ENCODE results near the gene CAMKK1.

CAMKK1 gene

DNA sequence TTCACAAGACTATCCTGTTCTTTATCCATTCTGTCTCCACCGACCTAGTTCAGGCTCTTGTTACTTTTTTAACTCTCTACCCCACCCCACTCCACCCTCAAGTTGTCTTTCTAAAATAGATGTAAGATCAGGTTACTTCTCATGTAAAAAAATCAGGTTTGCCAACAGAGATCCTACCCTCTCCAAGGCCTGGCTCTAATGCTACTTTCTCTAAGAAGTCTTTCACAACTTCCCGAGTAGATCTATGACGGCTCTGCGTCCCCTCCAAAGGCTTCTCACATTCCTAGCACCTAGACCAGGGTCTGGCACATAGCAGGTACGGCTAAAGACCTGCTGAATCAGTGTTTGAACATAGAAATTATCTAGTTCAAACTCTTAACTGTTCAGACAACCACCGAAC is 77.7 kb downstream of the CAMKK1 start:
- in situ Hi-C loops (cut with HindIII; ENCODE audit: low sequenced_read_pairs): no loop called here

DNA sequence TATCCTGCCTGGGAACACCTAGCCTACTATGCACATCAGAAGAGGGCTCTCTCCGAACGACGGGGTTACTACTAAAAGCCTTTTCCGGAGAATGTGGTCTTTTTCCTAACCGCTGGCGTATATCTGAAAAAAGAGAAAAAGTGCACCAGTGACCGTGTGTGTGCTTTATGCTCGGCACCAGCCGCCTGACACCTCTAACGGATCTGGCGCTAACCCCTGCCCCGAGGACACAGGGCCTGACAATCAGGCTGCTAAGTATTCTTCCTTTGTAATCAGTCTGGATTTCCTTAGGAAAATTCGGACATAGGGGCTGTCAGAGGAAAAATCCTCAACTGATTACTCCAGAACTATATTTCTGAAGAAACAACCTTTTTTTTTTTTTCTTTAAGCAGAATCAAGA is 78.5 kb downstream of the CAMKK1 start:
- in situ Hi-C loops (cut with HindIII; ENCODE audit: low sequenced_read_pairs): no loop called here

DNA sequence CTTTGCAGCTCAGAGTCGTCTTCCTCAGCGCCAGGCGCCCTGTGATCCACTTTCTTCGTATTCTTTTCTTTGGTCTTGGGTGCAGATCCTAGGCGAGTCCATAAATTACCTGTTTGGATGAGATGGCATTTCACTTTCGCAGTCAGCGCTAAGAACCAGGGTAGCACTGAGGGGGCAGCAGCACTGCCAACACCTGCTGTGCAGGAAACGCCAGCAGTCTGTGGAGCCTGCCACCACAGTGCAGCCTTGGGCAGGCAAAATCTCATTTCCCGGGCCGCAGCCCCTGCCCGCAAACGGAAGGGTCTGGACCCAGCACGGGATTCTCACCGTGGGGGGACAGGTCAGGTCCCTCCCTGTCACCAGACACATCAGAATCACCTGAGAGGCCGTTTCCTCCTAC is 79.7 kb downstream of the CAMKK1 start:
- in situ Hi-C loops (cut with HindIII; ENCODE audit: low sequenced_read_pairs): no loop called here

DNA sequence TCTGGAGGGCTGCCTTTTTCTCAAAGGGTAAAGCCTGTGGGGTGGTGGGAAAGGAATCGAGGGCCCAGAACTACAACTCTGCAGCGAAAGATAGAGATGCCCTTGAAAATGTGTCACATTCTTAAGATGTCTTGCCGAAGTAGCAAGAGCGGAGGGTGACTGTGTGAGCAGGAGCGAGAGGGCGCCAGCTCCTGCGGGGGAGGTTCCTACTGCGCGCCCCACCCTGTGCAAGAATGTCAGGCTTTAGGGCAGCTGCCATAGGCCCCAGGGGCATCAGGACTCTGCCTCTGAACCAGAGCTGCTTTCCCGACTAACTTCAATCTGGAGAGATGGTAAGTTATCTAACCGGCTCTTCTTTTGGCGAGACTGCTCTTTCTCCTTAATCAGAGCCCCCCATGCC is 80.1 kb downstream of the CAMKK1 start:
- in situ Hi-C loops (cut with HindIII; ENCODE audit: low sequenced_read_pairs): no loop called here

DNA sequence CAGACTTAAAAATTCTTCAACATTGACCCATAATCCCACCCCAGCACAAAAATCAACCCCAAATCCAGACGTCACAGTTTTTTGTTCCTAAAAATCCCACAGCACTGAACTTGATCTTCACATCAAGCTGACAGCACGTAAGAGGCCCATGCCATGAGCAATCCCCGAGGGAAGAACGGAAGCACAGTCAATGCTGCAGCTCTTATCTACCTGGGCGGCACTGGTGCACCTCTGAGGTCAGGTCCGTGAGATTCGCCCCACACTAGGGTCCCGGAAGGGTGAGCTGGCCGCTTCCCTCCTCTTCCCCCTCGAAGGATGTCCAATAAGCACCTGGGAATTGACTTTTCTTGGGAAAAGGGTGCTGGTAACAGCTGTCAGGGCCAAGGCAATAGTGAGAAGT is 80.6 kb downstream of the CAMKK1 start:
- in situ Hi-C loops (cut with HindIII; ENCODE audit: low sequenced_read_pairs): no loop called here

Measured in endothelial cell of hepatic sinusoid (primary cell).